ENCODE results near the gene SLC12A3. TPM values are rescaled to one million over a fixed set of nuclear protein-coding genes. Genes with fewer than 3 reads are reported as not detected.

SLC12A3 gene
- total RNA-seq, 4 donors from 2014 or later = not detected

DNA sequence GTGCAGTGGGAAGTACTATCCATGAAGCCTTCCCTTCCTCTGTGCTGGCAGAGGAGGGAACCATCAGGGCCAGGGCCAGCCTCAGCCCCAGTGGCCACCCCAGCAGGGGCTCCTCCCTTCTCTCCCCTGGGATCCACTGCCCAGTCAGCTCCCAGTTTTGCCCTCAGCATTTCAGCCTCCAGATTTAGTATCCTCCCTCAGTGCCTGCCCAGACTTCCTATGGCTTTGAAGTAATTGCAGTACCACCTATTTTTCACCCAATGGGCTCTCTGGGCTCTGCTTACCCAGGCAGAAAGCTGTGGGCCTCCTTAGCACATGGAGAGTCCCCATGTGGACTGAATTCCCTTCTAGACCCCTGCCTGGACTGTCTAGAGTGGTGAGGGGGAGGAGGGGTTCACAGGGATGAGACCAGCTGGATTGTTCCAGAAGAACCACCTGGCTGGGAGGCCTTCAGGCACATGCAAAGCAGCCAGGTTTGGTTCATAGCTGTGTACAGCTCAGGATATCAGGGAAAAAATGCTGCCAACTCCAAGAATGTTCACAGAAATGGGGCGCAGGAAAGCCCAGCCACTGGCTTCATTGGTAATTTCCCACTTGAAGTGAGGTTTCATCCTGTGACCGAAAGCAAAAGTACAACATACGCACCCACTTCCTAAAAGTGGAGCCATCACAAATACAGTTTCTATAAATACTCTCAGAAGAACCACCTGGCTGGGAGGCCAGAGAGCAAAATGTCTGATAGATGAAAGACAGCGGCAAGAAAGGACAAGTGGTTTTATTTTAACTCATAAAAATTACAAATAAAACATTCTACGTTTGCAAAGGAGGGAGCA, 51.8 kb downstream of the SLC12A3 start:
- Histone ChIP-seq H3K27me3 (peaks cover 0 to 8% (median 0%) of the 10 kb centered on the region in 4 donors), H3K4me3 (no peak overlapping the region), H3K36me3 (no peaks in the 10 kb centered on the region), H3K4me1 (peaks cover 14 to 25% (median 15%) of the 10 kb centered on the region in 4 donors), H3K9me3 (no peaks in the 10 kb centered on the region), H3K27ac (replicated peaks in 1 of 4) (peak overlapping the region; percentile 28 to 59 (median 34))
- 65% methylated on average over 5 of the region's 5 CpGs for WGBS
- intact Hi-C loops (cut with DNase I) = no loop called here
- no peak for TF ChIP-seq EP300 (IDR thresholded peaks at IDR 0.05)
- TF ChIP-seq POLR2A (IDR thresholded peaks at IDR 0.05; ENCODE audit: low read depth) = no peak
- TF ChIP-seq, protein P1, sequence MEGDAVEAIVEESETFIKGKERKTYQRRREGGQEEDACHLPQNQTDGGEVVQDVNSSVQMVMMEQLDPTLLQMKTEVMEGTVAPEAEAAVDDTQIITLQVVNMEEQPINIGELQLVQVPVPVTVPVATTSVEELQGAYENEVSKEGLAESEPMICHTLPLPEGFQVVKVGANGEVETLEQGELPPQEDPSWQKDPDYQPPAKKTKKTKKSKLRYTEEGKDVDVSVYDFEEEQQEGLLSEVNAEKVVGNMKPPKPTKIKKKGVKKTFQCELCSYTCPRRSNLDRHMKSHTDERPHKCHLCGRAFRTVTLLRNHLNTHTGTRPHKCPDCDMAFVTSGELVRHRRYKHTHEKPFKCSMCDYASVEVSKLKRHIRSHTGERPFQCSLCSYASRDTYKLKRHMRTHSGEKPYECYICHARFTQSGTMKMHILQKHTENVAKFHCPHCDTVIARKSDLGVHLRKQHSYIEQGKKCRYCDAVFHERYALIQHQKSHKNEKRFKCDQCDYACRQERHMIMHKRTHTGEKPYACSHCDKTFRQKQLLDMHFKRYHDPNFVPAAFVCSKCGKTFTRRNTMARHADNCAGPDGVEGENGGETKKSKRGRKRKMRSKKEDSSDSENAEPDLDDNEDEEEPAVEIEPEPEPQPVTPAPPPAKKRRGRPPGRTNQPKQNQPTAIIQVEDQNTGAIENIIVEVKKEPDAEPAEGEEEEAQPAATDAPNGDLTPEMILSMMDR (IDR thresholded peaks at IDR 0.05) = no peak
- TF ChIP-seq POLR2AphosphoS5 (IDR thresholded peaks at IDR 0.05) = no peak
- no peak for DNase-seq (ENCODE audit: extremely low spot score)

DNA sequence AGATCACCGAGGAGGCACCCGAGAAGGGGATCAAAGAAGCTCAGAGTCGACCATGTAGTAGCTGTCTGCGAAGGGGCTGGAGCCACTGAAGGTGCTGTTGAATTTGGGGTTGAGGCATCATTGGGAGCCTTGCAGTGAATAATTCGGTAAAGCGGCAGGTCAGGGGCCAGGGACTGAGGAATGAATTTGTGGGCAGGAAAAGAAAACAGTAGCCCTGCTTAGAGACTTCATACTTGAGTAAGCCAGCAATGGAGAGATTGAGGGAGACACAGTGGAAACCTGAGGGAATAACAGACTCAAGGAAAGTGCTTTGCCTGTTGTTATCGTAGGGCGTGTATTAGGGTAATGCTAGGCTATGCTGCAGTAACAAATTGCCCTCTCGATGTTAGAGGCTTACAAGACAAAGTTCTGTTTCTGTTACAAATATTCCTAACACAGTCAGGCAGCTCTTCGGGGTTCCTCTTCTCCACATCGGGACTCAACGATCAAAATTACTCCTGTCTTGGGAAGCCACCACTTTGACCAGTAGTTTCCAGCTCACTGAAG, 53.5 kb downstream of the SLC12A3 start:
- Histone ChIP-seq H3K27ac (replicated peaks in 1 of 4) (no peak overlapping the region), H3K4me3 (no peak overlapping the region), H3K4me1 (peaks cover 8 to 19% (median 10%) of the 10 kb centered on the region in 4 donors), H3K27me3 (peaks cover 0 to 3% (median 0%) of the 10 kb centered on the region in 4 donors), H3K36me3 (no peaks in the 10 kb centered on the region), H3K9me3 (no peaks in the 10 kb centered on the region)
- DNase-seq (ENCODE audit: extremely low spot score) = no peak
- intact Hi-C loops (cut with DNase I) = no loop called here
- 91% methylated on average over 12 of the region's 12 CpGs for WGBS
- TF ChIP-seq POLR2A (IDR thresholded peaks at IDR 0.05; ENCODE audit: low read depth) = no peak
- no peak for TF ChIP-seq POLR2AphosphoS5 (IDR thresholded peaks at IDR 0.05)
- TF ChIP-seq EP300 (IDR thresholded peaks at IDR 0.05) = no peak
- TF ChIP-seq, protein P1 (IDR thresholded peaks at IDR 0.05) = no peak

GRCh38 chr16:56919099-56919800, 54.2 kb downstream of the SLC12A3 start:
- H3K27ac ChIP-seq (replicated peaks in 1 of 4) = no peak overlapping the region
- H3K9me3 ChIP-seq = no peaks in the 10 kb centered on the region
- 88% methylated on average over 11 of the region's 11 CpGs for WGBS
- H3K36me3 ChIP-seq = no peaks in the 10 kb centered on the region
- DNase-seq (ENCODE audit: extremely low spot score) = no peak
- H3K4me1 ChIP-seq = peaks cover 8 to 19% (median 10%) of the 10 kb centered on the region in 4 donors
- TF ChIP-seq POLR2A (IDR thresholded peaks at IDR 0.05; ENCODE audit: low read depth) (no peak), POLR2AphosphoS5 (IDR thresholded peaks at IDR 0.05) (no peak), EP300 (IDR thresholded peaks at IDR 0.05) (no peak)
- TF ChIP-seq, protein P1 (IDR thresholded peaks at IDR 0.05) = no peak
- no peak overlapping the region for H3K4me3 ChIP-seq
- peaks cover 0 to 3% (median 0%) of the 10 kb centered on the region in 4 donors for H3K27me3 ChIP-seq
- intact Hi-C loops (cut with DNase I) = no loop called here

DNA sequence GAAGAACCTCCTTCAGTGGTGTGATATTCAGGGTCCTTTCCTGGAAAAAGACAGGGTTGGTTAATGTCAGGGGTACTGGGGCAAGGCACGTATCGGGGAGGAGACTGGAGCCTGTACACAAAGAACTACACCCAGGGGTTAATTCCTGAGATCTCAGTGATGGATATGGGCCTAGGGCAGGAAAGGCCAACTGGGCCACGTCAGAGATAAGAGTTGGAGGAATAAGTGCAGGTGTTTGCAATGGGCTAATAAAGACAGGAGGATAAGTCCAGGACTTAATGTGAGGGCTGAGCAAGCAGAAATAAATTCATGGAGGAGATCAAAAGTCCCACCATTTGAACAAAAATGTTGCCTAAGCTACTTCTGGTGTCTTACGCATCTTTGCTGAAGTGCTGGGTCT, 56.6 kb downstream of the SLC12A3 start:
- no peak for DNase-seq (ENCODE audit: extremely low spot score)
- peaks cover 0 to 3% (median 0%) of the 10 kb centered on the region in 4 donors for H3K27me3 ChIP-seq
- no peaks in the 10 kb centered on the region for H3K9me3 ChIP-seq
- intact Hi-C loops (cut with DNase I) = no loop called here
- peaks cover 4 to 7% (median 5%) of the 10 kb centered on the region in 4 donors for H3K4me1 ChIP-seq
- no peak for TF ChIP-seq POLR2AphosphoS5 (IDR thresholded peaks at IDR 0.05)
- TF ChIP-seq POLR2A (IDR thresholded peaks at IDR 0.05; ENCODE audit: low read depth) = no peak
- no peak for TF ChIP-seq EP300 (IDR thresholded peaks at IDR 0.05)
- TF ChIP-seq, protein P1 (IDR thresholded peaks at IDR 0.05) = no peak
- no peaks in the 10 kb centered on the region for H3K36me3 ChIP-seq
- H3K27ac ChIP-seq (replicated peaks in 1 of 4) = no peak overlapping the region
- H3K4me3 ChIP-seq = no peak overlapping the region
- WGBS = 75% methylated on average over 4 of the region's 4 CpGs

Data from esophagus muscularis mucosa (tissue), 4 donors.